Mucosa of rectum (tissue), 2 donors: ENCODE measurements around the gene RFTN1.

Experiments used
- H3K27ac ChIP-seq, 2 donors: one replicate each; pipeline ENCODE4 v1.7.0; 2013; ENCODE audit warnings: inconsistent platforms in 2 of 2, low read depth in 2 of 2, low read length in 2 of 2
- H3K27me3 ChIP-seq, 2 donors: one replicate each; pipeline ENCODE4 v1.7.0; 2013; ENCODE audit warnings: low read length in 2 of 2; ENCODE audit not compliant: control insufficient read depth in 2 of 2, insufficient read depth in 2 of 2
- H3K36me3 ChIP-seq, 2 donors: one replicate each; pipeline ENCODE4 v1.7.0; 2013; ENCODE audit warnings: low read length in 2 of 2; ENCODE audit not compliant: control insufficient read depth in 2 of 2, insufficient read depth in 2 of 2
- H3K4me1 ChIP-seq, 2 donors: one replicate each; pipeline ENCODE4 v1.7.0; 2013; ENCODE audit warnings: low read length in 2 of 2, mild to moderate bottlenecking in 1 of 2; ENCODE audit not compliant: control insufficient read depth in 2 of 2, insufficient read depth in 2 of 2
- H3K4me3 ChIP-seq, 2 donors: one replicate each; pipeline ENCODE4 v1.7.0; 2013; ENCODE audit warnings: low read length in 2 of 2
- H3K9ac ChIP-seq, 2 donors: one replicate each; pipeline ENCODE4 v1.7.0; 2013; ENCODE audit warnings: low read length in 2 of 2, low read depth in 1 of 2, mild to moderate bottlenecking in 1 of 2
- H3K9me3 ChIP-seq, 2 donors: one replicate each; pipeline ENCODE4 v1.7.0; 2013; ENCODE audit warnings: low read length in 2 of 2; ENCODE audit not compliant: control insufficient read depth in 2 of 2
- donor health status: healthy.
- donor health status: Normal muscosa, but diverticular disease.

The RFTN1 gene, protein sequence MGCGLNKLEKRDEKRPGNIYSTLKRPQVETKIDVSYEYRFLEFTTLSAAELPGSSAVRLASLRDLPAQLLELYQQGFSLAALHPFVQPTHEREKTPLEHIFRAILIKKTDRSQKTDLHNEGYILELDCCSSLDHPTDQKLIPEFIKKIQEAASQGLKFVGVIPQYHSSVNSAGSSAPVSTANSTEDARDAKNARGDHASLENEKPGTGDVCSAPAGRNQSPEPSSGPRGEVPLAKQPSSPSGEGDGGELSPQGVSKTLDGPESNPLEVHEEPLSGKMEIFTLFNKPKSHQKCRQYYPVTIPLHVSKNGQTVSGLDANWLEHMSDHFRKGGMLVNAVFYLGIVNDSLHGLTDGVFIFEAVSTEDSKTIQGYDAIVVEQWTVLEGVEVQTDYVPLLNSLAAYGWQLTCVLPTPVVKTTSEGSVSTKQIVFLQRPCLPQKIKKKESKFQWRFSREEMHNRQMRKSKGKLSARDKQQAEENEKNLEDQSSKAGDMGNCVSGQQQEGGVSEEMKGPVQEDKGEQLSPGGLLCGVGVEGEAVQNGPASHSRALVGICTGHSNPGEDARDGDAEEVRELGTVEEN

DNA sequence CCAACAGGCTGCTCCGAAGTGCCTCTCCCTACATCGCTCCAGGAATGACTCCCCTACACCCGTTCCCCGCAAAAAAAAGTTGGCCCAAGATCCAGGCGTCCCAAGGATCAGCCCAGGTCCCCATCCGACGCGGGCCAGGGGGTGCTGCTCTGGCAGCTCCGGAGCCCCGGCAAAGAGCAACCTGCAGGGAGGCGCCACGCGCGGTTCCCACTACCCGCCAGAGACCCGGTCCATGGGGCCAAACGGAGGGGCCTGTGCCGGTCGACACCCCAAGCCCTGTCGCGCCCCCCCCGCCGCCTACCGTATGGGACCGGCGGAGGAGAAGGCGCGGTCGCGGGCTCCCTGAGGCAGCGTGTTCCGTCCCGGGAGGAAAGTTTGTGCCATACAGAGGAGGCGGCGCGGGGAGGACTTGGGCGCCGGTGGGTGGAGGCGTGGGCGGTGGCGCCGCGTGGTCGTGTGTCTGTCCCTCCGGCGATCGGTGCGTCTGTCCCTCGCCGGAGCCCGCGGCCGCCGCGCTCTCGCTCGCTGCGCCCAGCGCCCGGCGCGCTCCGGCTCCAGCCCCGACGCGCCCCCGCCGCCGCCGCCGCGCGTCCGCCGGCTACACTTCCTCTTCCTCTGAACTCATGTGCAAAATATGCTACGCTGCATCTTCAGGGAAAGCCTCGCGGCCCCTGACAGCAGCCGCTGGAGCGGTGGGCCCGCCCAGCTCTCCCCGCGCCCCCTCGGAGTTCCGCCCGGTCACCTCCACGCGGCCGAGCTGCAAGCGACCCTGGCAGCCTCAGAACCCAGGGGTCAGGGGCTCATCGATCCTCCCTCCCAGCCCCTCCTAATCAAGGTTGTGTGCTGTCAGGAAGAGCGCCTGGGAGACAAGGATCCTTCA is at the start of gene RFTN1:
Gene RFTN1, minus strand, starts transcription at position 559 of the 880 bp plus-strand sequence. CDS start 19,830 bp downstream, outside the sequence.
- Histone ChIP-seq H3K9me3 (no peaks in the 10 kb centered on the region), H3K27me3 (peaks cover 8 to 22% of the 10 kb centered on the region in 2 donors), H3K27ac (peak within 1 kb of the TSS; percentile 78 to 80), H3K4me3 (peak within 1 kb of the TSS; percentile 68 to 81), H3K36me3 (no peaks in the 10 kb centered on the region), H3K9ac (peak within 1 kb of the TSS; percentile 69 to 72), H3K4me1 (peaks cover 12 to 19% of the 10 kb centered on the region in 2 donors)

DNA sequence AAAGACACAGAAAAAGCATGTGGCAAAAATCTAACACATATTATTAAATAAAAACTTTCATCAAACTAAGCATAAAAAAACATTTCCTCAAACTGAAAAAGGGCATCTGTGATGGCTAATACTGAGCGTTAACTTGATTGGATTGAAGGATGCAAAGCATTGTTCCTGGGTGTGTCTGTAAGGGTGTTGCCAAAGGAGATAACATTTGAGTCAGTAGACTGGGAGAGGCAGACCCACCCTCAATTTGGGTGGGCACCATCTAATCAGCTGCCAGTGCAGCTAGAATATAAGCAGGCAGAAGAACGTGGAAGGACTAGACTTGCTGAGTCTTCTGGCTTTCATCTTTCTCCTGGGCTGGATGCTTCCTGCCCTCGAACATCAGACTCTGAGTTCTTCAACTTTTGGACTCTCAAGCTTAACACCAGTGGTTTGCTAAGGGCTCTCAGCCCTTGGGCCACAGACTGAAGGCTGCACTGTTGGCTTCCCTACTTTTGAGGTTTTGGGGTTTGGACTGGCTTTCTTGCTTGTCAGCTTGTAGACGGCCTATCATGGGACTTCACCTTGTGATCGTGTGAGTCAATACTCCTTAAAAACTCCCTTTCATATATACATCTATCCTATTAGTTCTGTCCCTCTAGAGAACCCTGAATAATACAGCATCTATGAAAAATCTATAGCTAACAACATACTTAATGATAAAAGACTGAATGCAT is 46.3 kb upstream of the RFTN1 start:
- no peak overlapping the region for H3K27ac ChIP-seq
- H3K4me1 ChIP-seq, result no peaks in the 10 kb centered on the region
- peaks cover 0 to 4% of the 10 kb centered on the region in 2 donors for H3K9me3 ChIP-seq
- H3K4me3 ChIP-seq, result no peak overlapping the region
- H3K36me3 ChIP-seq, result no peaks in the 10 kb centered on the region
- H3K9ac ChIP-seq, result no peak overlapping the region
- H3K27me3 ChIP-seq, result no peaks in the 10 kb centered on the region

GRCh38 chr3:16554126-16554525 is 40.6 kb upstream of the RFTN1 start:
- no peak overlapping the region for H3K4me3 ChIP-seq
- no peaks in the 10 kb centered on the region for H3K4me1 ChIP-seq
- no peaks in the 10 kb centered on the region for H3K27me3 ChIP-seq
- no peaks in the 10 kb centered on the region for H3K9me3 ChIP-seq
- H3K9ac ChIP-seq, result no peak overlapping the region
- no peaks in the 10 kb centered on the region for H3K36me3 ChIP-seq
- H3K27ac ChIP-seq, result no peak overlapping the region

DNA sequence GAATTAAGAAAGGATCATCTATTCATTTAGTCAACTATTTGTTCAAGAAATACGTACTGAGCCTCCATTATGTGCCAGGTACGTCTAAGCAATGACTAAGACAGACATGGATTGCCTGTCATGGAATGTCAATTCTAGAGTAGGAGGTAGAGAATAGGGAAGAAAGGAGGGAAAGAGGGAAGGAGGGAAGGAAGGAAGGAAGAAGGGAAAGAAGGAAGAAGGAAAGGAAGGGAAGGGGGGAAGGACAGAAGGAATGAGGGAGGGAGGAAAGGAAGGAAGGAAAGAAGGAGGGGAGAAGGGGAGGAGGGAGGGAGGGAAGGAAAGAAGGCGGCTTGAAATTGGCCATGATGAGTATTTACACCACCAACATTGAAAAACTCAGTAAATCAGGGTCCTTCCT is 39.3 kb upstream of the RFTN1 start:
- Histone ChIP-seq H3K27ac (no peak overlapping the region), H3K9ac (no peak overlapping the region), H3K36me3 (no peaks in the 10 kb centered on the region), H3K4me1 (no peaks in the 10 kb centered on the region), H3K9me3 (no peaks in the 10 kb centered on the region), H3K27me3 (no peaks in the 10 kb centered on the region), H3K4me3 (no peak overlapping the region)

GRCh38 chr3:16551342-16551976 is 38.0 kb upstream of the RFTN1 start:
- Histone ChIP-seq H3K4me1 (no peaks in the 10 kb centered on the region), H3K9me3 (no peaks in the 10 kb centered on the region), H3K4me3 (no peak overlapping the region), H3K36me3 (no peaks in the 10 kb centered on the region), H3K27me3 (no peaks in the 10 kb centered on the region), H3K27ac (no peak overlapping the region), H3K9ac (no peak overlapping the region)

DNA sequence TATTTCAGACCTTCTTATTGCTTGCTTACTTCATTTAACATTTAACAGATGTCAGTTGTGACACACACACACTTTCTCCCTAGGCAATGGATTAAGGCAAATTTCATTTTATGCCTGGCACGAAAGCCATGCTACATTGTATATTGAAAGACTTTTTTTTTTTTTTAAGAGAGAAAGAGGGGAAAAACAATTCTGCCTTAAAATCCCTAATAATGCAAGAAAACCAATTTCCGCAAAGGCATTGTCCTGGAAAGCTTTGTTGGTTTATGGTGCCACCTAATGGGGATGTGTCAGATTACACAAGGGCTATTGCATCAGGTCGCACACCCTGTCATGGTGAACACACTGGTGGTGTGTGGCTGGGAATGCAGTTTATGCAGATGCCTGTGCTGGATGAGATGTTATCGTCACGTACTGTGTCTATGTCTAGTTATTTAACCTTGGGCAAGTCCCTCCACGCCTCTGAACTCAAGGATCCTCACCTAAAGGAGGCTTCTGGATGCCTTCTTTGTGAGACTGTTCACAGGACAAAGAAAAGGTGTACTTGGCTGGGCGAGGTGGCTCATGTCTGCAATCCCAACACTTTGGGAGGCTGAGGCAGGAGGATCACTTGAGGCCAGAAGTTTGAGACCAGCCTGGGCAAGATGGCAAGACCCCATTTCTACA is 37.3 kb upstream of the RFTN1 start:
- Histone ChIP-seq H3K4me3 (peak overlapping the region in 1 of 2 donors; percentile 35), H3K27ac (no peak overlapping the region), H3K9me3 (no peaks in the 10 kb centered on the region), H3K27me3 (no peaks in the 10 kb centered on the region), H3K4me1 (no peaks in the 10 kb centered on the region), H3K36me3 (no peaks in the 10 kb centered on the region), H3K9ac (no peak overlapping the region)

DNA sequence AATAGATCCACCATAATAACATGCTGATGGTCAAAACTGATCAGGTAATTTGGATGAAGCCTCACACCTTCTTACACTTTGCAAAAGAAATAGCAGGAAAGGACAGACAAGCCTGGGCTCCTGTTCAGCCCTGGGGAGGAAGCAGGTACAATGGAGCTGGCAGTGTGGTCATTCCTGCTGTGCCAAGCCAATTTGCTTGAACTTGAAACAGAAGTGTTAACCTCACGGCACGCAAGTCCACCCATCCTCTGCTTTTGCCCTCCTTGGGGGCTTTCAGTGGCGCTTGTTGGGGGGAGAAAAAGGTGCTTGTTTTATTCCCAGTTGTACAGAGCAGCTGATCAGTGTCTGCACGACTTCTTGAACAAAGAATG is 36.8 kb upstream of the RFTN1 start:
- Histone ChIP-seq H3K36me3 (no peaks in the 10 kb centered on the region), H3K27ac (no peak overlapping the region), H3K27me3 (no peaks in the 10 kb centered on the region), H3K4me3 (peak overlapping the region in 1 of 2 donors; percentile 35), H3K4me1 (no peaks in the 10 kb centered on the region), H3K9ac (no peak overlapping the region), H3K9me3 (no peaks in the 10 kb centered on the region)

- Histone ChIP-seq H3K4me1 (no peaks in the 10 kb centered on the region), H3K27me3 (no peaks in the 10 kb centered on the region), H3K36me3 (no peaks in the 10 kb centered on the region), H3K9ac (no peak overlapping the region), H3K9me3 (no peaks in the 10 kb centered on the region), H3K27ac (no peak overlapping the region), H3K4me3 (no peak overlapping the region)
Measured at GRCh38 chr3:16548721-16549120, 35.2 kb upstream of the RFTN1 start.
